Right renal pelvis (tissue), 4 donors: ENCODE data around the gene UACA. TPM values are rescaled to one million over a fixed set of nuclear protein-coding genes. Genes with fewer than 3 reads are reported as not detected.
"Not testable (repeated sequence)": the region's sequence is repeated elsewhere in the genome, so short reads cannot be mapped to it uniquely, and the experiment has no call there.

Experiments
- DNase-seq, 4 donors: peaks; one replicate each; pipeline ENCODE4 v3.0.0-alpha.2; 2013; ENCODE audit warnings: low read depth in 4 of 4, low spot score in 3 of 4, missing footprints in 1 of 4
- polyA plus RNA-seq, 4 donors: library from polyadenylated mRNA; unstranded; fragments of 120-200 nt; gene quantifications; one replicate each; pipeline ENCODE4 v1.2.1, GENCODE V29; 2013; ENCODE audit not compliant: insufficient read length in 4 of 4

UACA gene
- polyA plus RNA-seq, 4 donors, result 87.0 to 106 (median 96.9) TPM

GRCh38 chr15:70758790-70759462 lies 4.4 kb downstream of the UACA start:
- DNase-seq, result no peak

GRCh38 chr15:70757627-70758026 lies 5.7 kb downstream of the UACA start:
- DNase-seq, result no peak

- DNase-seq, result no peak
These were observed 8.5 kb downstream of the UACA start for GRCh38 chr15:70754862-70755261.

DNA sequence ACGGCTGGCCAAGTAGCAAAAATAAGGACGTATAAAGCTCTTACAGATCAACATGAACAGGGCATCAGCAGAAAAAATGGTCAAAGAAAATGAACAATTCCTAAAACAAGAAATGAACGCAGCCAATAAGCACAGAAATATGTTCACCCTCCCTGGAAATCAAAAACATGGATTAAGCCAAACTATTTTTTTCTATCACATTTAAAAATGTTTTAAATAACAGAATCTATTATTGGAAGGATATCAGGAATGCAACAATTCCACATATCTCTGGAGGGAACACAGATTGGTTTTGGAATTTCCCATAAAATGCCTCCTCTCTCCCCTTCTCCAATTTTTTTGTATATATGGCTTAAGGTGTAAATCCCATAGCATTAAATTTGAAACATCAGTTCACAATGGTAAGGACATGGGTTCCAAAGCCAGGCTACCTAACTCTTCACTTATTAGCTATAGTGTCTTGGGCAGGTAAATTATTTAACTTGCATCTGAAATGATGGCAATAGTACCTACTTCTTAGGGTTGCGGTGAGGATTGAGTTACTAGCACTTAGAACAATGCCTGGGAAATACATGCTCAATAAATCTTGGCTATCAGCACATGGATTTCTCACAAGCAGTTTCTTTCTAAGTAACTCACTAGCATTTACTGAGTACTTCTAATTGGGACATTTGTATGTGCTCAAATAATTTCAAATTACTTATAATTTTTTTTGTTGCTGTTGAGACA lies 10.1 kb downstream of the UACA start:
- DNase-seq, result no peak

- DNase-seq, result no peak
These were observed 11.1 kb downstream of the UACA start for GRCh38 chr15:70752193-70752635.

DNA sequence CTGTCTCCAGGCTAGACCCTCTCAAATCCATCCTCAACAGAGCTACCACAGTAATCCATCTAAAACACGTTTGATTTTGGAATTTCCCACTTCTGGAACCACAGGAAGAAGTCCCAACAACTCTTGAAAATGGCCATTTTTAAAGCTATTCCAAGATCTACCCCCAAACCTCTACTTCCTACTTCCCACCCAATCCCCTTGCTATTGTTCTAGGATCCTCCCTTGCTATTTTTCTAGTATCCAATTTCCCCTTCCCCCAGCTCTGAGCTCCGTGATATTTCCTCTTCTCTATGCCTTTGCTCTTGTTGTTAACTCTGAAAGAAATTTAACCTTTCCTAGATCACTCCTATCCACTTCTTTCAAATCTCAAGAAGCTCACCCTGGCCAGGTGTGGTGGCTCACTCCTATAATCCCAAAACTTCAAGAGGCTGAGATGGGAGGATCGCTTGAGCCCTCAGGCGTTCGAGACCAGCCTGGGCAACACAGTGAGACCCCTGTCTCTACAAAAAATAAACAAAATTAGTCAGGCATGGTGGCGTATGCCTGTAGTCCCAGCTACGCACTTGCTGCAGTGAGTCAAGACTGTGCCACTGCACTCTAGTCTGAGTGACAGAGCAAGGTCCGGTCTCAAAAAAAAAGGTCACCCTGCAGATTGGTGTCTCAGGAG lies 13.0 kb downstream of the UACA start:
- DNase-seq, result no peak

GRCh38 chr15:70748281-70748747 lies 15.0 kb downstream of the UACA start:
- no peak for DNase-seq

DNA sequence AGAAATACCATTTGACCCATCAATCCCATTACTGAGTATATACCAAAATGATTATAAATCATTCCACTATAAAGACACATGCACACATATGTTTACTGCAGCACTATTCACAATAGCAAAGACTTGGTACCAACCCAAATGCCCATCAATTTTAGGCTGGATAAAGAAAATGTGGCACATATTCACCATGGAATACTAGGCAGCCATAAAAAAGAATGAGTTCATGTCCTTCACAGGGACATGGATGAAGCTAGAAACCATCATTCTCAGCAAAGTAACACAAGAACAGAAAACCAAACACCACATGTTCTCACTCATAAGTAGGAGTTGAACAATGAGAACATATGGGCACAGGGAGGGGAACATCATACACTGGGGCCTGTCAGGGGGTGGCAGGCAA lies 16.8 kb downstream of the UACA start:
- DNase-seq, result not testable (repeated sequence)

DNA sequence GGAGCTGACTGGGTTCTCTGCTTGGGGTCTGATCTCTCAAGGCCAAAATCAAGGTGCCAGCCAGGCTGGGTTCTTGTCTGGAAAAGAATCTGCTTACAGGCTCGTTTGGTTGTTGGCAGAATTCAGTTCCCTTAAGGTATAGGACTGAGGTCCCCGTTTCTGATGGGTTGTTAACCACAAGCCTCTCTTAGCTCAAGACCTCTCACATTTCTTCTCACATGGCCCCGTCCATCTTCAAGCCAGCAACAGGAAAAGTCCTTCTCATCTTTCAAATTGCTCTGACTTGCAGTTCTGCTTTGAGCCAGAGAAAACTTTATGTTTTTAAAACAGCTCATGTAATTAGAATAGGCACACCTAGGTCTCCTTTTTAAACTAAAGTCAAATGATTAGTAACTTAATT lies 20.4 kb downstream of the UACA start:
- DNase-seq, result no peak

DNA sequence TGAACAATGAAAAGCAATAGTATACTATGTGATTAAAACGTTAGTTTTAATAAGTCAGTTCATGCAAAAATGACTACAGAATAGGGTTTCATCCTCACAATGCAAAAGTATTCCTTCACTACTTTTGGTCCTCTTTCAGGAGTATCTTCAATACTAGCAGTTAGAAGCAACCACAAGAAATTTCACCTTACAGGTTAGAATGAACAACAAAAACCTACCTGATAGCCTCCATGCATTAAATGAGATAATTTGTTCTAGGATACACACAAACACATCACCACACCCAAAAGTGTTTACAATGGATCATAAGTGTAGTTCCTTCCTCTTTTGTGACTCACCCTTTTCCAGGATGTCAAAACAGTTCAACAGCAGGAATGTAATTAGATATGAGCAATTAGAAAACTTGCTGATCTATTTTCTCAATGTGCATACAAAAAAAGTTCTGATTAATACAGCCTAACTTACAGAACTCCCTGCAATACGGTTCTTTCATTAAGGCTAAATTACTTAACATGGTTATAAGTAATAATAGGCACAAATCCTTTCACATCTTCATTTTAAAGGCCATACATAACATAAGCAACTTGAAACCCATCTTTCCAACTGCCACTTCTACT lies 21.6 kb downstream of the UACA start:
- DNase-seq, result no peak

GRCh38 chr15:70741107-70741531 lies 22.2 kb downstream of the UACA start:
- DNase-seq, result no peak

GRCh38 chr15:70735040-70735439 lies 28.3 kb downstream of the UACA start:
- DNase-seq, result not testable (repeated sequence)

GRCh38 chr15:70729164-70729563 lies 34.2 kb downstream of the UACA start:
- DNase-seq, result no peak

DNA sequence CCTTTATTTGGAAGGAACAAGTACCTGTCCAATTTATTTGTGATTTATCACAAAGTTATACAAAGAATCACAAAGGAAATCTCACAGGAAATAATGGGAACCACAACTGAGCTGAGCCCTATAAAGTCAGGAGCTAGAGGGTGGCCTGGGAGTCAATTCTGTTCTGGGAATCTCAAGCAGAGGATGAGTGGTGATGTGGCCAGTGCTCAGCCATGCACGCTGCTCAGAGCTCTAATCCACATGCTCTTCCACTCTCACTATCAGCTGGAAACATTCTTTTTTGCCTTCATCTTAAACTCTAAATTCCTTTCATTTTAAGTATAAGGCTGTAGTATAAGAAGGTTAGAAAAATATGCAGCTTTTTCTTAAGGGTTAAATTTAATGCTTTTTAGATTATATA lies 36.6 kb downstream of the UACA start:
- no peak for DNase-seq

GRCh38 chr15:70723927-70724326 lies 39.4 kb downstream of the UACA start:
- DNase-seq, result no peak

GRCh38 chr15:70723122-70723422 lies 40.3 kb downstream of the UACA start:
- DNase-seq, result no peak

DNA sequence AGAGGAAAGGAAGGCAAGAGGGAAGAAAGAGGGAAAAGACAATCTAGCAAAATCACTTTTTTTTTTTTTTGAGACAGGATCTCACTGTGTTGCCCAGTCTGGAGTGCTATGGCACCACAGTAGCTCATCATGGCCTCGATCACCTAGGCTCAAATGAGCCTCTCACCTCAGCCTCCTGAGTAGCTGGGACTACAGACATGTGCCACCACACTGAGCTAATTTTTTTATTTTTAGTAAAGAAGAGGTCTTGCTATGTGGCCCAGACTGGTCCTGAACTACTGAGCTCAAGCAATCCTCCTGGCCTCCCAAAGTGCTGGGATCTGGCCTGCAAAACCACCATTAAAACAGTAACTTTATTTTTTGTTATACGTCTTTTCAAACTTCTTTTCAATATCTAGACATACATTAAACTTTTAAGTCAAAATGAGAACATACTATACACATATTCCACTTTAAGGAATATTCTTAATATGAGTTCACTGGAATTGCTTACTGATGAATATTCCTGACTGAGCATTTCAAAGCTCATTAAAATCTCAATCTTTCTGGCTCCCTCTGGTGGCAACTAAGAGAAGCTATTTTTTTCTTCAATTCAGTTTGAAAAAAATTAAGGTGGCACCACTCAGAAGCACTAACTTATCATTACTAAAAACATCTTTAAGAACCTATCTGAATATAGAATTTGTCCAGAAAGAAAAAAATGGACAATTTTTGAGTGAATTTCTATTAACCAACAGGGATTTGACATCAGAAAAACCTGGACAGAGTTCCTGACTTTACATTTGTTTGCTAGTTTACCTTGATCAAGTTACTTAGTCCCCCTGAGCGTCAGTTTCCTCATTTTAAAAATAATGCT lies 40.9 kb downstream of the UACA start:
- no peak for DNase-seq

GRCh38 chr15:70720228-70721016 lies 42.9 kb downstream of the UACA start:
- no peak for DNase-seq

GRCh38 chr15:70717237-70717793 lies 46.0 kb downstream of the UACA start:
- no peak for DNase-seq
